GM18868 (cell line): Measurements from ENCODE around the gene TRIM43B.
"Not testable (repeated sequence)": the region's sequence is repeated elsewhere in the genome, so short reads cannot be mapped to it uniquely, and the experiment has no call there.

Experiments used
- ATAC-seq: cut with Tn5 transposase; IDR thresholded peaks from one replicate; pipeline ENCODE4 v1.9.1; 2021; ENCODE audit warnings: mild to moderate bottlenecking, moderate library complexity; ENCODE audit not compliant: unreplicated experiment

TRIM43B gene

DNA sequence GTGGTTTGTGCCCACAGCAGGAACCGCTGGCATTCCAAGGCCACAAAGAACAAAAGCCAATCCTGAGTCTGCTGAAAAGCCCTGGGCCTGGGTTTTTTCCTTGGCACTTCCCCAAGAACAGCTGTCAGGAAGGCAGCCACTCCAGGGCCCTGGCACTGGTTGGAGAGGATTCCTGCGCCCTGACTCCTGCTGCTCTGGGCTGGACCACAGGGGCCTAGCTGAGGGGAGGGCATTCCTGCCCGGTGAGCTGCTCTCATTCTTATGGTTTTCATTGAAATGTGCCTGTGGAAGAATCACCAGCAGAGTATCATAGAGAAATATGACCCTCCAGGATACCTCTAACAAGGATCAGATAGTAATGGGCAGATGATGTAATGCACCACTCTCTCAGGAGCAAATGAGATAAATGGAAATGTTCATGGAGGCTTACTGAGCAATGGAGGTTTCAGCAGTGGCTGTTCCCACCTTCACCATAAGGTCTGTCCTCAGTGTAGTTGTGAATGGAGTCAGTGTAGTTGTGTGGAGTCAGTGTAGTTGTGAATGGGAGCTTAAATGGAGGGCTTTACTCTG is 50.0 kb downstream of the TRIM43B start:
- ATAC-seq: not testable (repeated sequence)

DNA sequence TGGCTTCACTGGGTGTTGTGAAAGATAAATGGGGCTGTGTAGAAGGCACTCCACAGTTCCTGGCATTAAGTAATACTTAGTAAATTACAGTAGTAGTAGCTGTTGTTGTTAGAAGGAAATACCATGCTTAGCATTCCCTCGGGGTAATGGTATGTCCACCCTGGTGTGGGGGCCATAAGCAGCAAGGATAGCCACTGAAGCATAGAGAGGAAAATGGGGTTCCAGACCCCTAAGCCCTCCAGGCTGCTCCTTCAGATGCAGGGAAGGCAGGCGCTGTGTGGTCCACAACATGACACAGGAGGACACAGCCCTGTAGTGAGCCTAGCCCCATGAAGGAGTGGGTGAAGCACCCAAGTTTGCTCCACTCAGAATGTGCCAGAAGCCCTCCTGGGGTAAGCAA is 50.6 kb downstream of the TRIM43B start:
- not testable (repeated sequence) for ATAC-seq

DNA sequence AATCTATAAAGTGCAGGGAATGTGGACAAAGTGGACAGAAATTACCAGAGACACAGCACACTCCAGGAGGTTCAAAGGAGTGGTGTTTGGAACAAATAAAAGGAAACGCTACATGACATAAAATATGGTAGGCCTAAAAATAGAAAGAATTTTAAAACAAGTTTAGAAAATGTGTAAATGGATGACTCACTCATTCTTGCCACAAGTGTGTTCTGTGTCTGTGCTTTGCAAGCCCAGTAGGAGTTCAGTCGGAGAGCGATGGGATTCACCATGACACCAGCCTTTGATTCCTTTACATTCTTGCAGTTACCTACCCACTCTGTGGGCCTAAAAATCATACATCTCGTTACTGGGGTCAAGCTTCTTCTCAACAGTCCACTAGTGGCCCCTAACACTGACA is 51.2 kb downstream of the TRIM43B start:
- ATAC-seq: not testable (repeated sequence)

DNA sequence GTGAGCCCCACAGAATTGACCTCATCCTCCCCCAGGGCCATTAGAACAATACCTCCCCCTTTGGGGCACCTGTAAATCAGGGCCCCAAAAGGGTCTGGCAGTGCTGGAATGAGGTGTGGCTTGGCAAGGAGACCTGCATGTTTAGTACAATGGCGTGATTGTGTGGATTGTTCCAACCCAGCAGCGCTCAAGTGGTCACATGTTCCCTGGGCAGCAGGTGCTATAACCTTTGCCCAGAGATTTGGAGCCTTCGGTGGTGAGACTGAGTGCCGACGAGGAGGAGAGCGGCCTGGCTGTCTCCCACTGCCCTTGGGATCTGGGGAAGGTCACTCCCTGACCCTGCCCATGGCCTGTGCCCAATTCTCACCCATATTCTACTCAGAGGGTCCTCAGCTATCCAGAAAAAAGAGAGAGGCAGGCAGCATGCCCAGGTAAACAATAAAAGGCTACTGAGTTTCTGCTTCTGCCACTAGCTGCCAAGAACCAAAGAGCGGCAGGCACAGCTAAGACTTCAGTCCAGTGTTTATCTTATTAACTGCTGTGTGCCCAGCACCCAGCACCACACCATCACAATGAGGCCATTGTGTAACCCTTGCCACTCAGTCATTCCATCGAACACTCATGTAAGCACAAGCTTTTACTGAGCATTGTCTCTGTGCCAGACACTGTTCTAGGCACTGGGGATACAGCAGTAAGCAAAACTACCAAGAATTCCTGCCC is 54.6 kb downstream of the TRIM43B start:
- not testable (repeated sequence) for ATAC-seq

DNA sequence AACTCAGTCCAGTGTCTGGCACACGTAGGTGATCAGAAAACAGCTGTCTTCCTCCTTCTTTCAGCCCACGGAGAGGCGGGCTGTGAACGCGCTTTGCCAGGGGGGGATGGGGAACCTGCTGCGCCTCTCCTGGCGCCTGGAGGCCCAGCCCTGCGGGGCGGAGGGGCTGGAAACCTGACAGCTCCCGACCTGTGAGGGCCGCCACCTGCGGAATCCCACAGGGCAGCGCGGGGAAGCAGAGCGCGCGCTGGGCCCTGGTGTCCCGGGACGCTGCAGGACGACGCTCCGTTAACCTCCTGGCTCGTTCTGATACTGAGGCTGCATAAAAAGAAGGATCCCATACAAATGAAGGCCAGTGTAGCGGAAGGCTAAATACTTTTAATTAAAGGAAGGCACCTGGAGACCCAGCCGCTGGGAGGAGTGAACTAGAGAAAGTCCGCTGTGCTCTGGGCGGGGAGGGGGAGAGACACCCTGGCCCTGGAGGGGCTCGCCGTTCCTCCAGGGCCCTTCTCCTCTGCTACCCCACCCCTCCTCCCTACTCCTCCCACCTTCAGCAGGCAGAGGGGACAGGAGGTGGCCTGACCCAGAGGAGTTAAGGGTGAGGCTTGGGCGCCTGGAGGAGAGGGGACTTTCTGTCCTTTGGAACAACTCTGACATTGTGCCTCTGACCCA is 57.2 kb downstream of the TRIM43B start:
- ATAC-seq: not testable (repeated sequence)
